Measurements from ENCODE around the gene NUDT9.
A peak's percentile ranks its signal among the peaks of the same experiment; 100 is the strongest.

NUDT9 gene

GRCh38 chr4:87497159-87497558 is 74.8 kb downstream of the NUDT9 start:
- DNase-seq (ENCODE audit: low spot score in 2 of 2): no peak
- no peaks in the 10 kb centered on the region for H3K27me3 Mint-ChIP-seq
- H3K9me3 Mint-ChIP-seq: no peaks in the 10 kb centered on the region
- no peak overlapping the region for H3K27ac Mint-ChIP-seq
- no peak for ATAC-seq (ENCODE audit: low read depth)
- H3K36me3 Mint-ChIP-seq: no peaks in the 10 kb centered on the region
- H3K4me1 Mint-ChIP-seq: peaks cover 13% of the 10 kb centered on the region
- no peak overlapping the region for H3K4me3 Mint-ChIP-seq

DNA sequence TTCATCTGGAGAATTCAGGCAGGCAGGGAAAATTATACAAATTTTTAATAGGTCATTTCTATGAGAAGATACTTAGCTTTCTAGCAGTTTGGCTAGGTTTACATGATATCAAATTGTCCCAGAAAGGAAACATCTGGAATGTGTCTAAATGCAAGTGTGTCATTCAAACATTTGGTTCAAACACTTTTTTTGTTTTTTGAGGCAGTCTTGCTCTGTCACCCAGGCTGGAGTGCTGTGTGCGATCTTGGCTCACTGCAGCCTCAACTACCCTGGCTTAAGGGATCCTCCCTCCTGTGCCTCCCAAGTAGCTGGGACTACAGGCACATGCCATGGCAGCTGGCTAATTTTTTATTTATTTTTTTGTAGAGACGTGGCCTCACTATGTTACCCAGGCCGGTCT is 75.2 kb downstream of the NUDT9 start:
- Mint-ChIP-seq H3K4me3 (no peak overlapping the region), H3K9me3 (no peaks in the 10 kb centered on the region), H3K4me1 (peaks cover 13% of the 10 kb centered on the region), H3K27ac (no peak overlapping the region), H3K27me3 (no peaks in the 10 kb centered on the region), H3K36me3 (no peaks in the 10 kb centered on the region)
- no peak for DNase-seq (ENCODE audit: low spot score in 2 of 2)
- no peak for ATAC-seq (ENCODE audit: low read depth)

- H3K4me3 Mint-ChIP-seq: no peak overlapping the region
These were observed 76.1 kb downstream of the NUDT9 start for GRCh38 chr4:87498446-87498900.

GRCh38 chr4:87499403-87500091 is 77.2 kb downstream of the NUDT9 start:
- peak overlapping the region; percentile 40 for H3K4me3 Mint-ChIP-seq
- H3K9me3 Mint-ChIP-seq: no peaks in the 10 kb centered on the region
- H3K27me3 Mint-ChIP-seq: peaks cover 2% of the 10 kb centered on the region
- ATAC-seq (ENCODE audit: low read depth) (no peak), DNase-seq (ENCODE audit: low spot score in 2 of 2) (no peak)
- H3K4me1 Mint-ChIP-seq: peaks cover 13% of the 10 kb centered on the region
- no peaks in the 10 kb centered on the region for H3K36me3 Mint-ChIP-seq
- no peak overlapping the region for H3K27ac Mint-ChIP-seq

More at GRCh38 chr4:87498446-87498900, 76.1 kb downstream of the NUDT9 start:
- no peaks in the 10 kb centered on the region for H3K9me3 Mint-ChIP-seq
- ATAC-seq (ENCODE audit: low read depth) (no peak), DNase-seq (ENCODE audit: low spot score in 2 of 2) (no peak)
- peak overlapping the region; percentile 17 for H3K27ac Mint-ChIP-seq
- H3K27me3 Mint-ChIP-seq: peaks cover 2% of the 10 kb centered on the region
- H3K36me3 Mint-ChIP-seq: no peaks in the 10 kb centered on the region
- peaks cover 13% of the 10 kb centered on the region for H3K4me1 Mint-ChIP-seq

GRCh38 chr4:87500092-87500462 is 77.7 kb downstream of the NUDT9 start:
- ATAC-seq (ENCODE audit: low read depth) (no peak), DNase-seq (ENCODE audit: low spot score in 2 of 2) (no peak)
- H3K4me1 Mint-ChIP-seq: peaks cover 13% of the 10 kb centered on the region
- H3K4me3 Mint-ChIP-seq: no peak overlapping the region
- no peaks in the 10 kb centered on the region for H3K9me3 Mint-ChIP-seq
- no peaks in the 10 kb centered on the region for H3K36me3 Mint-ChIP-seq
- H3K27me3 Mint-ChIP-seq: peaks cover 2% of the 10 kb centered on the region
- no peak overlapping the region for H3K27ac Mint-ChIP-seq

DNA sequence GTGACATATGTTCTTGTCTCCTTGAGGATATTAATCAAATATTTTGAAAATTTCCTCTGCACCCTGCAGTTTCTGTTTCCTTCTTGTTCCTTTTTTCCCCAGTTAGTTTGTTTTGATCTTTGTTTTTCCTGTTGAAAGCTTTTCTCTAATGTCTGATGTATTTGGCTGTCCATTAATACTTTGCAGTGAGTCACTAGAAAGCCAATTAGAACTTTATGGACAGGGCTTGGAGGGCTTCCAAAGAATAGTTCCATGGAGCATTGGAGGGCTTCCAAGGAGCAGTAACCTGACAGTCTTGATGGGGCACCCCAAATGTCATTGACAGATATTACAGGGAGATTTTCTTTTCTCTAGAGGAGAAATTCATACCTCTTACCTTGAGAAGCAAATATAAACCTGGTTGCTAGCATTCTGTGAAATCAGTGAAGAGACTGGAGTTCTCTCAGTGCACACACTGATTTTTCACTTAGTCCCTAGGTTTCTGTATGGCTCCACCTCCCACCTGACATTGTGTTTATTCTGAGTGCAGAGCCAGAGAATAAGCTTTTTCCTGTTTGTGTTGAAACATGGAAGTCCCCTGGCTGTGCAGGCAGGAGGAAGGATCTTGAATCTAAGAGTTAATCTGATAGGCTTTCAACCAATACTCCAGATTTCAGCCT is 80.3 kb downstream of the NUDT9 start:
- ATAC-seq (ENCODE audit: low read depth) (no peak), DNase-seq (ENCODE audit: low spot score in 2 of 2) (no peak)
- H3K4me1 Mint-ChIP-seq: peaks cover 13% of the 10 kb centered on the region
- H3K27me3 Mint-ChIP-seq: peaks cover 2% of the 10 kb centered on the region
- H3K36me3 Mint-ChIP-seq: no peaks in the 10 kb centered on the region
- H3K9me3 Mint-ChIP-seq: no peaks in the 10 kb centered on the region
- H3K27ac Mint-ChIP-seq: no peak overlapping the region
- H3K4me3 Mint-ChIP-seq: no peak overlapping the region

DNA sequence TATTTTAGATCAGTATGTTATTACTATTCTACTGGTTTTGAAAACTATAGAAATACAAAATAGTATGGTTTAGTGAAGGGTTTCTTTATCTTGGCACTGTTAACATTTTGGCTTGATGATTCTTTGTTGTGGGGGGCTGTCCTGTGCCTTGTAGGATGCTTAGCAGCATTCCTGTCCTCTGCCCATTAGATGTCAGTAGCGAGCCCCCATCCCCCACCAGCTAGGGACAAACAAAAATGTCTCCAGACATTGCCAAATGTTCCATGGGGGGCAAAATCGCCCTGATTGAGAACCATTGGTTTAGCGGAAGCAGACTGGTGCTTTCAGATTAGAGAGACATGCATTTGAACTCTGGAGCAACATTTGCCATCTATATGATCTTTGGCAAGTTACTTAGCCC is 83.5 kb downstream of the NUDT9 start:
- Mint-ChIP-seq H3K4me3 (no peak overlapping the region), H3K4me1 (no peaks in the 10 kb centered on the region), H3K36me3 (no peaks in the 10 kb centered on the region), H3K27ac (no peak overlapping the region), H3K27me3 (peaks cover 3% of the 10 kb centered on the region), H3K9me3 (no peaks in the 10 kb centered on the region)
- ATAC-seq (ENCODE audit: low read depth) (no peak), DNase-seq (ENCODE audit: low spot score in 2 of 2) (no peak)

DNA sequence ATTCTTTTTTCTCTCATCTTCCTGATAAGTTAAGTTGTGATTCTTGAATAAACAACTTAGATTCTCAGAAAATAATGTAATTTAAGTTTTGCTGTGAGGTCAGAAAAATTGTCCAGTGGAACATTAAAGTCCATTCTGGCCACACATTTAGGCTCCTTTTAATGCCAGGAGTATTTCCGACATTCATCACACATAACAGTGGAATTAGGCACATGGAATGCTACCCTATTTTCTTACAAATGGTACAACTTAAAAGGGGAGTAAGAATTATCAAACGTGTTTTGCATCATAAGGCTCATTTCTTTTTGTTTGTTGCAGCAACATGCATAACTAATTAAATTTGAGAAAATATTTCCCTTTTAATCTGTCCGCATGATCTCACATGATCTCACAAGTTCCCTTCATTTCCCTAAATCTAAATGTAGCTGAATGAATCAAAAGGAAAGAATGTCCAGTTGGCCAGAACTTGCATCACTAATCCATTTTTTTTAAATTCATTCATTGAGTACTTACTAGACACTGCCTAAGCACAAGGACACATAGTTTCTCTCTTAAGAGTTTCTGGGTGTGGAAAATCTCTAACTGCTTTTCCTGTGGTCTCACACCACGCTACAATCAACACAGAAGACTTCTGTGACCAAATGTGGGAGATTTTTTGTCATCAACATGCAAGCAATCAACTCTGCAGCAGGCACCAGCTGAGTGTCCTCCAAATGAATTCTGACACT is 84.8 kb downstream of the NUDT9 start:
- H3K27me3 Mint-ChIP-seq: peaks cover 9% of the 10 kb centered on the region
- H3K9me3 Mint-ChIP-seq: no peaks in the 10 kb centered on the region
- H3K4me1 Mint-ChIP-seq: no peaks in the 10 kb centered on the region
- ATAC-seq (ENCODE audit: low read depth): no peak
- no peak for DNase-seq (ENCODE audit: low spot score in 2 of 2)
- H3K27ac Mint-ChIP-seq: no peak overlapping the region
- H3K36me3 Mint-ChIP-seq: no peaks in the 10 kb centered on the region
- H3K4me3 Mint-ChIP-seq: no peak overlapping the region

Measured in memory B cell (primary cell).